Measurements from ENCODE around the gene ZP2. TPM values are rescaled to one million over a fixed set of nuclear protein-coding genes. Genes with fewer than 3 reads are reported as not detected.
A peak's percentile ranks its signal among the peaks of the same experiment; 100 is the strongest.
"Not testable (repeated sequence)": the region's sequence is repeated elsewhere in the genome, so short reads cannot be mapped to it uniquely, and the experiment has no call there.

ZP2 gene
- total RNA-seq, 2 experiments from 2014 or later, result not detected

DNA sequence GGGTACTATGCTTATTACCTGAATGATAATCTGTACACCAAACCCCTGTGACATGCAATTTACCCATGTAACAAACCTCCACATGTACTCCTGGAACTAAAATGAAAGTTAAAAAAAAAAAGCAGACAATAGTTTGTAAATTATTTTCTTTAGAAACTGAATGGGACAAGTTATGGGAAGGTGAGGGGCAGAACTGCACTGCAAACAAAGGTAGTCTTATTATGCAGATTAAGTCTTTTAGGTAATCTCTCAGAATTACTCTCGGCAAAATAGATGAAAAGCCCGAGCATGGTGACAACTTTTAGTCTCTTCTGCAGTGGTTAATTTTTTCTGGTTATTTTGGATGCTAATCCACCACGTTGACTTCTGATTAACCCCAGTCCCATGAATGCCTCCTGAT is 27.4 kb downstream of the ZP2 start:
- CTCF ChIA-PET, result no interaction called here
- H3K27ac Mint-ChIP-seq, result no peak overlapping the region
- no peak overlapping the region for H3K4me3 Mint-ChIP-seq

DNA sequence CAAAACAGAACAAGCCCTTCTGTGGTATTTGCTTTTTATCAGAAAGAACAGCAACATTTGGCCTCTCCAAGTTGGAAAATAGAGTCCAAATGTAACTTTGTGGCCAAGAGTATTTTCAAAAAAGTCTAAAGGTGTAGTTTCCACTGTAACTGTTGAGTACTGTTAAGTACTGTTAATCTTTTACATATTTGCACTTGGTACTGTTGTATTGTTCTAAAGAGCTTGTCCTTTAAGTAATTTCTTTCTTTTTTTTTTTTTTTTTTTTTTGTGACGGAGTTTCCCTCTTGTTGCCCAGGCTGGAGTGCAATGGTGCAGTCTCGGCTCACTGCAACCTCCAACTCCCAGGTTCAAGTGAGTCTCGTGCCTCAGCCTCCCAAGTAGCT is 31.4 kb downstream of the ZP2 start:
- Mint-ChIP-seq H3K27ac (no peak overlapping the region), H3K27me3 (no peaks in the 10 kb centered on the region), H3K4me1 (no peaks in the 10 kb centered on the region), H3K9me3 (peaks cover 15% of the 10 kb centered on the region), H3K4me3 (no peak overlapping the region), H3K36me3 (ENCODE audit: low read depth) (peaks cover 37% of the 10 kb centered on the region)
- ChIA-PET CTCF (no interaction called here), POLR2A (no interaction called here)
- DNase-seq, result no peak

More for the DNA sequence above, 27.4 kb downstream of the ZP2 start:
- DNase-seq, result no peak
- Mint-ChIP-seq H3K27me3 (no peaks in the 10 kb centered on the region), H3K9me3 (peaks cover 13% of the 10 kb centered on the region), H3K36me3 (ENCODE audit: low read depth) (peaks cover 20% of the 10 kb centered on the region), H3K4me1 (peaks cover 4% of the 10 kb centered on the region)
- POLR2A ChIA-PET, result no interaction called here

DNA sequence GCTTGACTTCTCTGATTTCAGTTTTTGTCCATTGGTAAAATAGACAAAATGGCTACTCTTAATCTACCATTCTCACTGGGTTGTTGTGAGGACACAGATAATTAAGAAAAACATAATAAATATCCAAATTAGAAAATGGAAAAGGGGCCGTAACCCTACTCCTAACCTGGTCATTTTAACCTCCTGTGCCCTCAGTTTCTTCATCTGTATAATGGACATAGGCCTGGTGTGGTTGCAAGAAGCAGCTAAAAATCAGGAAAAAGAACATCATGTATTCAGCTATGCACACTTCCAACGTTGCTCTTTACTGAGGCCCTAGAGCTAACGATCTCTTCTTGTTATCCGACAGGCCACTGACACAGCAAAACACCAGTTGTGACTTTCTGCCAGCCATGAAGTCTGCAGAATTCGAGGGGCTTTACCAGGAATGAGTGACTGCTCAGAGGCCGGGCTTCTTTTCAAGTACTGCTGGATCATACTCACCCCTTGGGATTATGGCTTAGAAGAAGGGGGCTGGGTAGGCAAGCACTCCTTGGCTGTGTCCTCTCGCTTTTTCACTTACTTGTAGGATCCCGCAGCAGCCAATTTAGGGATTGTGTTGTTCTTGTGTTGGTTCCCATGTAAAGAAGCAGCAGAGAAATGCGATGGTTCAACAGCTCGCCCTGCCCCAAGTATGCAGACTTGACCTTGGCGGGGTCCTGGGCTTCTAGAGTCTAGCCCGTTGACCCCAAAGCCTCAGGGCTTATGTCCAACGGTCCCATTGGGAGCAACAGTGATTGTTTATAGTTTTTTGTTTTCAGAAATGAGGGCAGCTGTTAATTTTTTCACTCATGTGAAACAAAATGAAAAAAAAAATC is 32.0 kb downstream of the ZP2 start:
- Mint-ChIP-seq H3K4me3 (no peak overlapping the region), H3K27me3 (no peaks in the 10 kb centered on the region), H3K4me1 (no peaks in the 10 kb centered on the region), H3K9me3 (peaks cover 11% of the 10 kb centered on the region), H3K27ac (no peak overlapping the region), H3K36me3 (ENCODE audit: low read depth) (peaks cover 42% of the 10 kb centered on the region)
- ChIA-PET POLR2A (no interaction called here), CTCF (no interaction called here)
- no peak for DNase-seq

DNA sequence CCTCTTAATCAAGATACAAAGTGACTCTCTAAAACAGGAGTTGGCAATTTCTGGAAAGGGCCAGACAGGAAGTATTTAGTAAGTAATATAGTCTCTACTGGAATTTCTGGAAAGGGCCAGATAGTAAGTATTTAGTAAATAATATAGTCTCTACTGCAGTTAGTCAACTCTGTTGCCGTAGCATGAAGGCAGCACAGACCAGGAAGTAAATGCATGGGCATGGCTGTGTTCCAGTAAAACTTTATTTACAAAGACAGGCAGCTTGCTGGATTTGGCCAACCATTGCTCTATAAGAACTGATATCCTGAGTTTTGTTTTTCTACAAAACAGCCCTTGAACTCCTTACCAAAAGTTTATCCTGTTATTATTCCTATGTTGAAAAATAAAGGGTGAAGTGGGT is 36.0 kb downstream of the ZP2 start:
- Mint-ChIP-seq H3K9me3 (peaks cover 2% of the 10 kb centered on the region), H3K4me1 (no peaks in the 10 kb centered on the region), H3K36me3 (ENCODE audit: low read depth) (peaks cover 42% of the 10 kb centered on the region), H3K27me3 (no peaks in the 10 kb centered on the region), H3K27ac (no peak overlapping the region), H3K4me3 (no peak overlapping the region)
- no peak for DNase-seq
- CTCF ChIA-PET, result no interaction called here
- POLR2A ChIA-PET, result no interaction called here

DNA sequence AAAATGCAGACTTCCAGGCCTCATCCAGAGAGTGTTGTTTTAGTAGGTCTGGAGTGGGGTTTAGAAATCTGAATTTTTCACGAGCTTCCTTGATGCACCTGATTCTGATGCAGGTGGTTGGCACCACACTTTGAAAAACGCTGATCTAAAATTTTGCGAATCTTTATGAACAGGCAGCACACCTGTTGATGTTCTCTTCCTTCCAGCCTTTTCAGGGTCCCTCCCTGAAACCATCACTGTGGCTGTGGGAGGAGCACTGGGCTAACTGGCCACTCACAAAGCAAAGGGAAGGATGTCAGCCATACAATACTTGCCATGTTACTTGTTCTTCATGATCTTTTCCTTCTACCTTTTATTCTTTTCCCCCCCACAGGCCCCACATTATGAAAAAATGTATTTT is 38.7 kb downstream of the ZP2 start:
- no peaks in the 10 kb centered on the region for H3K27me3 Mint-ChIP-seq
- H3K4me3 Mint-ChIP-seq, result no peak overlapping the region
- CTCF ChIA-PET, result no interaction called here
- DNase-seq, result no peak
- H3K36me3 Mint-ChIP-seq (ENCODE audit: low read depth), result peaks cover 24% of the 10 kb centered on the region
- no peaks in the 10 kb centered on the region for H3K9me3 Mint-ChIP-seq
- no peaks in the 10 kb centered on the region for H3K4me1 Mint-ChIP-seq
- no peak overlapping the region for H3K27ac Mint-ChIP-seq
- POLR2A ChIA-PET, result no interaction called here

DNA sequence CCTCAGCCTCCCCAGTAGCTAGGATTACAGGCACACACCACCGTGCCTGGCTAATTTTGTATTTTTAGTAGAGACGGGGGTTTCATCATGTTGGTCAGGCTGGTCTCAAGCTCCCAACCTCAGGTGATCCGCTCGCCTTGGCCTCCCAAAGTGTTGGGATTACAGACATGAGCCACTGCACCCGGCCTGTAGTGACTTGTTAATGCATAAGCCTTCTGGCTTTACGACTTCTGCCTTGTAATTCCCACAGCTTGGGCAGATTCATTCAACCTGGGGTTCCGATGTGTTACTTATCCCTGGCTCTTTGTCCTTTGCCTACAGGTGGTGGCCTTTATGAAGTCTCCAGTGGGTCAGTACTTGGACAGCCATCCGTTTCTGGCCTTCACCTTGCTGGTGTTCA is 41.3 kb downstream of the ZP2 start:
- H3K27me3 Mint-ChIP-seq, H3K9me3 Mint-ChIP-seq, H3K4me3 Mint-ChIP-seq, POLR2A ChIA-PET, CTCF ChIA-PET, DNase-seq, H3K4me1 Mint-ChIP-seq, H3K27ac Mint-ChIP-seq: not testable (repeated sequence)
- peaks cover 18% of the 10 kb centered on the region for H3K36me3 Mint-ChIP-seq (ENCODE audit: low read depth)

DNA sequence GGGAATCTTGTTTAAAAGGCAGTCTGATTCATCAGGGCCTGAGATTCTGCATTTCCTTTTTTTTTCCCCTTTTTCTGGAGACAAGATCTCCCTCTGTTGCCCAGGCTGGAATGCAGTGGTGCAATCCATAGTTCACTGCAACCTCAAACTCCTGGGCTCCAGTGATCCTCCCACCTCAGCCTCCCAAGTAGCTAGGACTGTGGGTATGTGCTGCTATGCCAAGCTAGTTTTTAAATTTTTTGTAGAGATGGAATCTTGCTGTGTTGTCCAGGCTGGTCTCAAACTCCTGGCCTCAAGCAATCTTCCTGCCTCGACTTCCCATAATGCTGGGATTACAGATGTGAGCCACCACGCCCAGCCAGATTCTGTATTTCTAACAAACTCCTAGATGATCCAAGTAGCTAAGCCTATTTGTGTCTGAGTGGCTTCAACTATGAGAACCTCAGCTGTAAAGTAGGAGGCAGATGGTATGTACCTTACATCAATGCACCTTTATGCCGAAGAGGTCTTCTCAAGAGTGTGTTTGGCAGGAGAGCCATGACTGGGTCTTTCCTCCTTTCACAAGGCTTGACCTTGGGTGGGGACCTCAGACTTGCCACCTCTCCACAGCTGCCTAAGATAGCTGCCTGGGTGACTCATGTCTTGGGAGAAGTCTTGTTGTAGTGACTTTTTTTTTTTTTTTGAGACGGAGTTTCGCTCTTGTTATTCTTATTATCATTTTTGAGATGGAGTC is 42.0 kb downstream of the ZP2 start:
- POLR2A ChIA-PET, result no interaction called here
- H3K27me3 Mint-ChIP-seq, result no peaks in the 10 kb centered on the region
- no peaks in the 10 kb centered on the region for H3K9me3 Mint-ChIP-seq
- no peak overlapping the region for H3K27ac Mint-ChIP-seq
- no peaks in the 10 kb centered on the region for H3K4me1 Mint-ChIP-seq
- H3K4me3 Mint-ChIP-seq, result no peak overlapping the region
- H3K36me3 Mint-ChIP-seq (ENCODE audit: low read depth), result peaks cover 13% of the 10 kb centered on the region
- DNase-seq, result no peak
- CTCF ChIA-PET, result interaction anchor here (0.7 kb wide), 1 partner anchor 11 kb away, joined by 3 read pairs; no protein-coding TSS in a partner anchor

DNA sequence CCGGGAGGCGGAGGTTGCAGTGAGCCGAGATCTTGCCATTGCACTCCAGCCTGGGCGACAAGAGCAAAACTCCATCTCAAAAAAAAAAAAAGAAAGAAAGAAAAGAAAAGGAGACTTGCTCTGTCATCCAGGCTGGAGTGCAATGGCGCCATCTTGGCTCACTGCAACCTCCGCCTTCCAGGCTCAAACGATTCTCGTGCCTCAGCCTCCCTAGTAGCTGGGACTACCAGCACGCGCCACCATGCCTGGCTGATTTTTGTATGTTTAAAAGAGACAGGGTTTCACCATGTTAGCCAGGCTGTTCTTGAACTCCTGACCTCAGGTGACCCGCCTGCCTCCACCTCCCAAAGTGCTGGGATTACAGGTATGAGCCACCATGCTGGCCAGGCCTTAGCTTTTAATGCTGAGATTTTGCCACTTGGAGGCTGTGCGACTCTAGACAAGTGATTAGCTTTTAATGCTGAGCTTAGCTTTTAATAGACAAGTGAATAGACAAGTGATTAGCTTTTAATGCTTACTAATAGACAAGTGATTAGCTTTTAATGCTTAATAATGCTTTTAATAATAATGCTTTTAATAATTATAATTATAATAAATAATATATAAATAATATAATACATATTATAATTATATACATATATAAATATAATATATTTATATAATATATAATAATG is 43.3 kb downstream of the ZP2 start:
- CTCF ChIA-PET, result no interaction called here
- Mint-ChIP-seq H3K27ac (no peak overlapping the region), H3K36me3 (ENCODE audit: low read depth) (peaks cover 14% of the 10 kb centered on the region), H3K9me3 (no peaks in the 10 kb centered on the region), H3K4me1 (no peaks in the 10 kb centered on the region), H3K27me3 (no peaks in the 10 kb centered on the region), H3K4me3 (no peak overlapping the region)
- POLR2A ChIA-PET, result no interaction called here
- DNase-seq, result peak; percentile 26

DNA sequence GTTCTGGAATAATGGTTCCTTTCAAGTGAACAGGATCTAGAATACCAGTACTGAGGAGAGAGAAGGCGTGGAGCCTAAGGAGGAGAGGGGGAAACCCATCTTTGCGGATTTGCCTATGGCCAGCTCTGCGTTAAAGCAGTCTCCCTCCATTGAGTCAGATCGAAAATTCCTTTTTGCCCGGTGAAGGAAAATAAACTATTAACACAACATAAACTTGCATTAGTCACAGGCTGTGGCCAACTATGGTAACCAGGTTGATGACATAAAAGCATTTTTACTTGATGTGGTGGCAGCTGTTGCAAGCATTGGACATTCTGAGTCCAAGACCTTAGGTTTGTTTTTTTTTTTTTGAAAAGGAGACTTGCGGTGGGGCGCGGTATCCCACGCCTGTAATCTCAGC is 44.0 kb downstream of the ZP2 start:
- Mint-ChIP-seq H3K4me3 (no peak overlapping the region), H3K27ac (no peak overlapping the region), H3K9me3 (no peaks in the 10 kb centered on the region), H3K27me3 (no peaks in the 10 kb centered on the region), H3K4me1 (no peaks in the 10 kb centered on the region), H3K36me3 (ENCODE audit: low read depth) (peaks cover 12% of the 10 kb centered on the region)
- ChIA-PET CTCF (no interaction called here), POLR2A (no interaction called here)
- no peak for DNase-seq

DNA sequence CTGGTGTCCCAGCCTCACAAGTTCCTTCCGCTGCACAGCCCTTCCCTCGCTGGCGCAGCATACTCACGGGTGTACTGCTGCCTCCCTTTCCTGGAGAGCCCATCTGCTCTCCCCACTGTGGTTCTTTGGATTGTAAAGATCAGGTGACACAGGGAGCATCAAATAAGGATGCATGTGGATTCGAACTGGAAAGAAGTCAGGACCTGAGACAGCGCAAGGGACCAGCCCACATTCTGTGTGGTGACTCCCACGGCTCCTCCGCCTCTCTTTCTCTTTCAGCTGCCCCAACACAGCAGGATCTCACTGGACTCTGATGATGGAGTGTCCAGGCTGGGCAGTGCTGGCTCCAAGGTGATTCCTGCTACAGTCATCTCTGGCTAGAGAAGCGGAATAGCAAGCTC is 44.8 kb downstream of the ZP2 start:
- H3K9me3 Mint-ChIP-seq, result no peaks in the 10 kb centered on the region
- no peak overlapping the region for H3K4me3 Mint-ChIP-seq
- no peak for DNase-seq
- no peaks in the 10 kb centered on the region for H3K27me3 Mint-ChIP-seq
- POLR2A ChIA-PET, result no interaction called here
- H3K36me3 Mint-ChIP-seq (ENCODE audit: low read depth), result peaks cover 10% of the 10 kb centered on the region
- H3K4me1 Mint-ChIP-seq, result peaks cover under 1% of the 10 kb centered on the region
- H3K27ac Mint-ChIP-seq, result no peak overlapping the region
- CTCF ChIA-PET, result interaction anchor here (0.7 kb wide), 1 partner anchor 10 kb away, joined by 3 read pairs; no protein-coding TSS in a partner anchor

DNA sequence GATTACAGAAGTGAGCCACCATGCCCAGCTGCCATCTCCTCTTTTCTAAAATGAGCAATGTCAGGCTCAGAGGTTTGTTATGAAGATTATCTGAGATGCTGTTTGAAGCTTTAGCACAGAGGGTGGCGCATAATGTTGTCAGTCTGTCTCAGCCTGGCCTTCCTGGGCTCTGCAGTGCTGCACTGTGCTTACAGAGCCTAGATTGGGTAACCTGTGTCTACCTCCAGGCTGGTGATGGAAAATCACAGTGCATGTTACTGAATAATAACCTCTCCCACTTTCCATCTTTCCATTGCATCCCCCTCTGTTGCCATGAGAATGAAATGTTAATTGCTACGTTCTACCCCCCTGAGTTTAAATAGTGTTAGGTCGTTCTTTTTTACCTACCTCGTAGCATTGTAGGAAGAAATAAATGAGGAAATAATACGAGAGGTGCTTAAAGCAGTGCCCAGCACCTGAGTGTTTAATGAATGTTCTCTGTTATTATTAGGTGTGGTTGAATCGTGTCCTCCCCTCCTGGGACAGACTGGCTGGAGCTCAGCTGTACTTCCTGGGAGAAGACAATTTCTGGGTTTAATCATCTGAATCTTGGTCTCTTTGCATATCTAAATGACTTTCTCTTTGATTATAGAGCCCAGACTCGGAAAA is 46.7 kb downstream of the ZP2 start:
- ChIA-PET CTCF (no interaction called here), POLR2A (no interaction called here)
- Mint-ChIP-seq H3K4me3 (no peak overlapping the region), H3K27me3 (no peaks in the 10 kb centered on the region), H3K36me3 (ENCODE audit: low read depth) (peaks cover 7% of the 10 kb centered on the region), H3K9me3 (no peaks in the 10 kb centered on the region), H3K27ac (no peak overlapping the region), H3K4me1 (peaks cover 6% of the 10 kb centered on the region)
- no peak for DNase-seq

DNA sequence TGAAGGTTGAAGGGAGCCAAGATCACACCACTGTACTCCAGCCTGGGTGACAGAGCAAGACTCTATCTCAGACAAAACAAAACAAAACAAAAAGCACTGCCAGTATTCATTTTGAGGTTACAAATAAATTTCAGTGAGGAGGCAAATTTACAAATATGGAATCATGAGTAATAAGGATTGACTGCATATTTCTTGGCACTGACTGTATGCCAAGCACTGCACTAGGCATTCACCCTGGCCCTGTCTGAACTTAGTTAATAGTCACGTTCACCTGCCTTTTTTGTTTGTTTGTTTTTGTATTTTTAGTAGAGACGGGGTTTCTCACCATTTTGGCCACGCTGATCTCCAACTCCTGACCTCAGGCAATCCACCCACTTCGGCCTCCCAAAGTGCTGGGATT is 47.8 kb downstream of the ZP2 start:
- ChIA-PET CTCF (no interaction called here), POLR2A (no interaction called here)
- DNase-seq, result no peak
- H3K9me3 Mint-ChIP-seq, result no peaks in the 10 kb centered on the region
- no peak overlapping the region for H3K27ac Mint-ChIP-seq
- H3K36me3 Mint-ChIP-seq (ENCODE audit: low read depth), result peaks cover 7% of the 10 kb centered on the region
- H3K4me1 Mint-ChIP-seq, result peaks cover 15% of the 10 kb centered on the region
- H3K4me3 Mint-ChIP-seq, result no peak overlapping the region
- no peaks in the 10 kb centered on the region for H3K27me3 Mint-ChIP-seq

DNA sequence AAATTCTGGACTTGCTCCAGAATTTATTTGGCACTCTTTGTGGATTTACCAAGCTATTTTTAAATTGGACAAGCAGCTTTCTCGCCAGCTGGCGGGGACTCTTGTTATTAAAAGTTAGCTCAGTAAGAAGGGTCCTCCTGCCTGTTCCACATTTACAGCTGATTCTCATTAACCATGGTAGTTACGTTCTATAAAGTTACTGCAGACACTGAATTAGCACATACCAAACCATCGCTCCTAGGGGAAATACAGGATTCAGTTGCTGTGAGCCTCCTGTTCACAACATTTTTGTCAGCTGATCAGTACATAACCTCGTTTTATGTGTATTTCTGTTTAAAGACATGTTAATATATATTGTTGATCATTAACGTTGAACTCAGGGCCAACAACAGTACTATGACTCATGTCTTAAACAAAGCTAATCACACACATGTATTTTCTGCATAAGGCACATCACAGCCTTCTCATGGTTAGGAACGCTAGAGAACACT is 48.7 kb downstream of the ZP2 start:
- POLR2A ChIA-PET, result no interaction called here
- CTCF ChIA-PET, result no interaction called here
- no peak overlapping the region for H3K4me3 Mint-ChIP-seq

More for the DNA sequence above, 48.7 kb downstream of the ZP2 start:
- no peak for DNase-seq
- peaks cover 22% of the 10 kb centered on the region for H3K4me1 Mint-ChIP-seq
- H3K27me3 Mint-ChIP-seq, result no peaks in the 10 kb centered on the region
- H3K36me3 Mint-ChIP-seq (ENCODE audit: low read depth), result peaks cover 7% of the 10 kb centered on the region
- H3K9me3 Mint-ChIP-seq, result no peaks in the 10 kb centered on the region
- H3K27ac Mint-ChIP-seq, result no peak overlapping the region
